GM13976 (cell line): ENCODE results near the gene PFKFB3.
A peak's percentile ranks its signal among the peaks of the same experiment; 100 is the strongest.

Experiments used
- DNase-seq: peaks from one replicate; pipeline ENCODE4 v3.0.0; 2012; ENCODE audit warnings: low spot score
- CTCF ChIP-seq: IDR thresholded peaks from 2 replicates; pipeline ENCODE4 v1.5.1; 2012; ENCODE audit warnings: borderline replicate concordance, mild to moderate bottlenecking; ENCODE audit not compliant: insufficient read depth; ENCODE audit errors: extremely low read depth, missing control alignments, control extremely low read depth
- in situ Hi-C: fragments of 300-500 bp; cut with MboI; formaldehyde crosslinking; loops from one replicate; pipeline ENCODE4 v1.12.0; 2022; ENCODE audit warnings: low sequenced_read_pairs, mixed read lengths, inconsistent platforms; ENCODE audit not compliant: unreplicated experiment

Gene PFKFB3

DNA sequence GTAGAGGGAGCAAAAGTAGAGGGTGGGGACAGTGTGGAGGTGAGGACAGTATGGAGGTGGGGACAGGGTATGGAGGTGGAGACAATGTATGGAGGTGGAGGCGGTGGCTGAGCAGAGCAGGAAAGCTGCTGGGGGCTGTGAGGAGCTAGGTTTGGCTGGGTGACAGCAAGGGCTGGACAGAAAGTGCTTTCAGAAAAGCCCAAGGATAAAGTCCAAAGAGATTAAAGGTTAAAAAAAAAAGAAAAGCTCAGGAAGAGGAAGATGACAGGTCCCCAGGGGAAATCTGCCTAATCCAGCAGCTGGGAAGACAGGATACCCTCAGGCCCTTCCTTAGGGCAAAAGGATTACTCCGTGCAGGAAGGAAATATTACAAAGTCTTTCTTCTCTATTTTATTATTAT is 32.1 kb upstream of the PFKFB3 start:
- no peak for DNase-seq
- in situ Hi-C loops, result no loop called here
- no peak for TF ChIP-seq CTCF

DNA sequence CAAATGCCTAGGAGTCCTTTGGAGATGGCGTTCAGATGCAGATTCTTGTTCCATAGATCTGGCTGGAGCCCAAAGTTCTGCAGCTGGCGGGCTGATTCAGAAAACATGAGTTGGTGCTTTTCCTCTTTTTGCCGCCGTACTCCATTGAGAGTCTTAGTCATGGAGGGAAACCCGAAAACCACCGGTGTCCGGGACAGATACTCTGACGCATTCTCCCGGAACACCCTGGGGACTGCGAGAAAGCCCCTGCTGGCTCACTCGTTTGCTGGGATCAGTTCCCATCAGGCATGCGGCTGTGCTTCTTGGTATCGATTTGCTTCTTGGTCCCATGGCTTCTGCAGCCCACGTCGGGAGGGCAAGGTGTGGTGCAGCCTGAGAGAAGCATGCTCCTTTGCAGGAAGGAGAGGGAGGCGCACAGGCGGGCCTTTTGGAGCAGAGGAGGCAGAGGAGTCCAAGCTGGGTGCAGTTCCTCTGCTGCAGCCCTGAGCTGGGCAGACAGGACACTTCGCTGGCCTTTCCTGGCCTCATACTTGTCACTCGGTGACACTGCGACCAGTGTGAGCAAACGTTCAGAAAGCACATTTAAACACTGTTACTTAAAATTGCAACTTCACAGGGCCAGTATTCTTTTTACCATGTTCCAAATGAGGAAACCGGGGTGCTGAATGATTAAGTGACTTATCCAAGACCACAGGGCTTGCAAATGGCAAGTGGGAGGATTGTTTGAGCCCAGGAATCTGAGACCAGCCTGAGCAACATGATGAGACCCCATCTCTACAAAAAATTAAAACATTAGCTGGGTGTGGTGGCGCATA is 30.6 kb upstream of the PFKFB3 start:
- no peak for DNase-seq
- TF ChIP-seq CTCF, result no peak
- in situ Hi-C loops, result no loop called here

DNA sequence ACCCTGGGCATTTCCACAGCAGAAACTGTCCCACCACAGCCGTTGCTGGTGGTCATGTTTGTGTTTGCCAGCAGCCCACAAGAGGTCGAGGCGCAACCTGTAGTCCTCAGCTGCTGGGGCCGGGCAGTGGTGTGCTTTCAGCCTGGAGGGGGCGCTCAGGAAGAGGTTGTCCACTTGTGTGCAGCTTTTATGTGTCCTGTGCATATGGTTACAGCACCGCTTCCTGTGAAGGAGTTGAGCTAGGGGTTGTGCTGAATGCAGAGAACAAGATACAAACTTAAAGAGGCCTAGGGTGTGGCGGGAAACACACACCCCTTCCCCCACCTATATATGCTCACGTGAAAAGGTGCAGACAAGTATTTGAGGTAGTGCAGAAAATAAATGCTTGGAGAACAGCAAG is 29.5 kb upstream of the PFKFB3 start:
- TF ChIP-seq CTCF, result peak; percentile 10
- in situ Hi-C loops, result no loop called here
- DNase-seq, result no peak

- in situ Hi-C loops, result no loop called here
- DNase-seq, result no peak
- TF ChIP-seq CTCF, result no peak
These were observed 28.4 kb upstream of the PFKFB3 start for GRCh38 chr10:6174201-6174874.

- DNase-seq, result no peak
- no peak for TF ChIP-seq CTCF
These were observed 27.2 kb upstream of the PFKFB3 start for GRCh38 chr10:6175329-6176055.

DNA sequence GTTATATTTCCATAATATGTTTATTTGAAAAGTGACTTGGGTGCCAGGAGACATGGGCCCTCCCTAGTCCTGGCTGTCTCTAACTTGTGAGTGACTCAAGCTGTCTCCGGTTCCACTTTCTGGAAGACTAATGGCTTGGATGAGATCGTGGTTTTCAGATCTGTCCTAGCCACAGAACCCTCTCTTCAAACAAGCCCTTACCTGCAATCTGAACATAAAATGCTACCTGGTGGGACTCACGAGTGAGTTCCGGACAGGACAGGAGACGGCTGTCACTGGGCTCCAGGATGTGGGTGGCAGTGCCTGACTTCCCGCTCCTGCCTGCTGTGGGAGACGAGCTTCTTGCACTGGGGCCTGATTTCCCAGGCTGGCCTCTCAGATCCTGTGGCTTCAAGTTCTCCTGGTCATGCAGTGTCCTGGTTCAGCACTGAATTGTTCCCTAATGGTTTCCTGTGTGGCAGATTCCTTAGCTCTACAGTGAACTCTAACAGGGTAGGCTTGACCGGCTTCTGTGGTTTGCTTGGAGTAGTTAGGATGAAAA is 26.0 kb upstream of the PFKFB3 start:
- in situ Hi-C loops, result no loop called here

More at GRCh38 chr10:6175329-6176055, 27.2 kb upstream of the PFKFB3 start:
- in situ Hi-C loops, result no loop called here

More for the DNA sequence above, 26.0 kb upstream of the PFKFB3 start:
- no peak for DNase-seq
- no peak for TF ChIP-seq CTCF
